Vagina (tissue), 2 donors: ENCODE measurements around the gene CXCL1.

Source experiments
- CTCF ChIP-seq, 3 experiments: fragments of 450-650 bp in 2 of 3; fragments of 200-600 bp in 1 of 3; sonication (generic) in 1 of 3; IDR thresholded peaks; one replicate each; pipeline ENCODE4 v1.5.1; 2017 to 2019; ENCODE audit warnings: antibody characterized with exemption in 3 of 3, mild to moderate bottlenecking in 2 of 3, moderate library complexity in 2 of 3
- POLR2AphosphoS5 ChIP-seq, 2 donors: sonication (generic); formaldehyde crosslinking; IDR thresholded peaks; one replicate each; pipeline ENCODE4 v1.9.0; 2017; ENCODE audit warnings: antibody characterized with exemption in 2 of 2, mild to moderate bottlenecking in 2 of 2, low read depth in 1 of 2; ENCODE audit not compliant: insufficient read depth in 1 of 2

GRCh38 chr4:73839715-73840114 lies 29.5 kb upstream of the CXCL1 start:
- TF ChIP-seq CTCF (IDR thresholded peaks at IDR 0.05), result no peak
- no peak for TF ChIP-seq POLR2AphosphoS5 (IDR thresholded peaks at IDR 0.05; ENCODE audit: insufficient read depth in 1 of 2, low read depth in 1 of 2)
